Activated CD8-positive, alpha-beta memory T cell treated with anti-CD3 and anti-CD28 coated beads, Interleukin-2, amount 50 U/mL, for 4 hours (primary cell): ENCODE data around the gene RIMBP2.
A peak's percentile ranks its signal among the peaks of the same experiment; 100 is the strongest.
"Not testable (repeated sequence)": the region's sequence is repeated elsewhere in the genome, so short reads cannot be mapped to it uniquely, and the experiment has no call there.

Source experiments
- DNase-seq: peaks from one replicate; pipeline ENCODE4 v3.0.0-alpha.2; 2020

The RIMBP2 gene, protein sequence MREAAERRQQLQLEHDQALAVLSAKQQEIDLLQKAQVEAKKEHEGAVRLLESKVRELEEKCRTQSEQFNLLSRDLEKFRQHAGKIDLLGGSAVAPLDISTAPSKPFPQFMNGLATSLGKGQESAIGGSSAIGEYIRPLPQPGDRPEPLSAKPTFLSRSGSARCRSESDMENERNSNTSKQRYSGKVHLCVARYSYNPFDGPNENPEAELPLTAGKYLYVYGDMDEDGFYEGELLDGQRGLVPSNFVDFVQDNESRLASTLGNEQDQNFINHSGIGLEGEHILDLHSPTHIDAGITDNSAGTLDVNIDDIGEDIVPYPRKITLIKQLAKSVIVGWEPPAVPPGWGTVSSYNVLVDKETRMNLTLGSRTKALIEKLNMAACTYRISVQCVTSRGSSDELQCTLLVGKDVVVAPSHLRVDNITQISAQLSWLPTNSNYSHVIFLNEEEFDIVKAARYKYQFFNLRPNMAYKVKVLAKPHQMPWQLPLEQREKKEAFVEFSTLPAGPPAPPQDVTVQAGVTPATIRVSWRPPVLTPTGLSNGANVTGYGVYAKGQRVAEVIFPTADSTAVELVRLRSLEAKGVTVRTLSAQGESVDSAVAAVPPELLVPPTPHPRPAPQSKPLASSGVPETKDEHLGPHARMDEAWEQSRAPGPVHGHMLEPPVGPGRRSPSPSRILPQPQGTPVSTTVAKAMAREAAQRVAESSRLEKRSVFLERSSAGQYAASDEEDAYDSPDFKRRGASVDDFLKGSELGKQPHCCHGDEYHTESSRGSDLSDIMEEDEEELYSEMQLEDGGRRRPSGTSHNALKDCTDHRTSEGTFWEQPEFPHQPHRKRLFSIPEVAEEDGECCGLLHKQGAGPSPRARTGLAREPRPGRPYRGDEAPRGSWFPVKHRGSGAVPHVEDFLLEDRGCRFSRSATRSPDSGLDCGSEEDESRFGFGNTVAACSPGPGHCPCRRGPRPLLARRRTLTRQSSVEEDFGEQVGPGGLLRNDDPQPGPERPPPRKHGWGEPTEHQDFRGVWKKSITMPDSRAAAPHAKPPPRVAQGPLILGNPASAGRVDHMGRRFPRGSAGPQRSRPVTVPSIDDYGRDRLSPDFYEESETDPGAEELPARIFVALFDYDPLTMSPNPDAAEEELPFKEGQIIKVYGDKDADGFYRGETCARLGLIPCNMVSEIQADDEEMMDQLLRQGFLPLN (N-terminal part only)

DNA sequence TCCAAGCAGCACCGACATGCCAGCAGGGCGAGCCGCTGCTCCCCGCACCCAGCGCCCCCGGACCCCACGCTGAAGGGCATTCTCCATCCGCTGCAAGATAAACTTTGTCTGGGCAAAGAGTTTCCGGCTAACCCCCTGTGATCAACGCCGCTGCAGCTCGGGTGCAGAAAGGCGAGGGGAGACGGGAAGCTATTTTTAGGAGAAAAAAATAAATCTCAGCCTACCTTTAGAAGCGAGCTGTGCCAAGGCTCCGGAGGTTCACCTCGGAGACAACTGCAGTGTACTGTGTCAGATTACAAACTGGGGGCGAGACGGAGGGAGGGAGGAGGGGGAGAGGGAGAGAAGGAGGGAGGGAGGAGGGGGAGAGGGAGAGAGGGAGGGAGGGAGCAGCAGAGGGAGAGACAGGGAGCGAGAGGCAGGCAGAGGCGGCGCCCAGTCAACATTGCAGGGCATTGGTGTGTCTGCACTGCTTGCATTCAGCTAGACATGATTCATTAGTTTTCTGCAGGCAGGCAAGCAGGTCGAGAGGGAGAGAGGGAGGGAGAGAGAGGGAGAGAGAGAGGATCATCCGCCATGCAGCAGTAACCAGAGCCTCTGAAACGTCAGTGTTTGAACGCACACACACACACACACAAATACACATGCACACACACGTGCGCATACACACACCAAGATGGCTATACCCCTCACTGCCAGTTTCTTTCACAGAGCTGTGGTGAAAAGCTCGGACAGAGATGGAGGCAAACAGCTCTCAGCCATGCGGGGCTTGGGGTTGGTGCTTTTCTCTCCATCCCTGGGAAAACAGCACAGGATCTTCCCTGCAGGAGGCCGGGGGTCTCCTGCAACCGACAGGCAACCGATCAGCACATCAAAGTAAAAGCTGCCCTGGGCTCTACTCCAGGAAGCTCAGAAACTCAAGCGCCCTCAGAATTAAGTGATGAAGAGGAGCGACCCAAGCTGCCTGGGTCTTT lies at the start of gene RIMBP2:
TSS of gene RIMBP2 (minus strand) at position 302 of the 971 bp plus-strand sequence. CDS start 237,286 bp downstream, outside the sequence.
- no peak for DNase-seq

DNA sequence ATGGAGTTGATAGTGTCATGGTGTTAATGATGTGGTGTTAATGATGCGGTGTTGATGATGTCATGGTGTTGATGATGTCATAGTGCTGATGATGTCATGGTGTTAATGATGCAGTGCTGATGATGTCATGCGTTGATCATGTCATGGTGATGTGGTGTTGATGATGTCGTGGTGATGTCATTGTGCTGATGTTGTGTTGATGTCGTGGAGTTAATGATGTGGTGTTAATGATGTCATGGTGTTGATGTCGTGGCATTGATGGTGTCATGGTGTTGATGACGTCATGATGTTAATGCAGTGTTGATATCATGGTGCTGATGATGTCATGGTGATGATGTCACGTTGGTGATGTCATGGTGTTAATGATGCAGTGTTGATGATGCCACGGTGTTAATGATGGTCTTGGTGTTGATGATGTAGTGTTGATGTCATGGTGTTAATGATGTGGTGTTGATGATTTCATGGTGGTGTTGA lies 49.1 kb upstream of the RIMBP2 start:
- no peak for DNase-seq

DNA sequence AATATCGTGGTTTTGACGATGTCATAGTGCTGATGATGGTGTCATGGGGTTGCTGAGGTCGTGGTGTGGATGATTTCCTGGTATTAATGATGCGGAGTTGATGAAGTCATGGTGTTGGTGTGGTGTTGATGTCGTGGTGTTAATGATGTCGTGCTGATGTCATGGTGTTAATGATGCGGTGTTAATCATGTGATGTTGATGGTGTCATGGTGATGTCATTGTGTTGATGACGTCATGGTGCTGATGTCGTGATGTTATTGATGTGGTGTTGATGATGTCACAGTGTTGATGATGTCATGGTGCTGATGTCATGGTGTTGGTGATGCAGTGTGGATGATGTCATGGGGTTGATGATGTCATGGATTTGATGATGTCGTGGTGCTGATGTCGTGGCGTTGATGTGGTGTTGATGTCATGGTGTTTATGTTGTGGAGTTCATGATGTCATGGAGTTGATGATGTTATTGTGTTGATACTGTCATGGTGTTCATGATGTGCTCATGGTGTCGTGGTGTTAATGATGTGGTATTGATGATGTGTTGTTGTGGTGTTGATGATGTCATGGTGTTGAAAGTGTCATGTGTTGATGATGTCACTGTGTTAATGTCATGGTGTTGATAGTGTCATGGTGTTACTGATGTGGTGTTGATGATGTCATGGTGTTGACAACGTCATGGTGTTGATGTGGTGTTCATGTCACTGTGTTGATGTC lies 48.5 kb upstream of the RIMBP2 start:
- no peak for DNase-seq

DNA sequence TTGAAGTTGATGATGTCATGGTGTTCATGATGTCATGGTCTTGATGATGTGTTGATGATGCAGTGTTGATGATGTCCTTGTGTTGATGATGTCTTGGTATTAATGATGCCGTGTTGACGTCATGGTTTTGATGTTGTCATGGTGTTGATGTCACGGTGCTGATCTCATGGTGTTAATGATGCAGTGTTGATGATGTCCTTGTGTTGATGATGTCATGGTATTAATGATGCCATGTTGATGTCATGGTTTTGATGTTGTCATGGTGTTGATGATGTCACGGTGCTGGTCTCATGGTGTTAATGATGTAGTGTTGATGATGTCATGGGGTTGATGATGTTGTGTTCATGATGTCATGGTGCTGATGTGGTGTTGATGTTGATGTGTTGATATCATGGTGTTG lies 48.0 kb upstream of the RIMBP2 start:
- no peak for DNase-seq

DNA sequence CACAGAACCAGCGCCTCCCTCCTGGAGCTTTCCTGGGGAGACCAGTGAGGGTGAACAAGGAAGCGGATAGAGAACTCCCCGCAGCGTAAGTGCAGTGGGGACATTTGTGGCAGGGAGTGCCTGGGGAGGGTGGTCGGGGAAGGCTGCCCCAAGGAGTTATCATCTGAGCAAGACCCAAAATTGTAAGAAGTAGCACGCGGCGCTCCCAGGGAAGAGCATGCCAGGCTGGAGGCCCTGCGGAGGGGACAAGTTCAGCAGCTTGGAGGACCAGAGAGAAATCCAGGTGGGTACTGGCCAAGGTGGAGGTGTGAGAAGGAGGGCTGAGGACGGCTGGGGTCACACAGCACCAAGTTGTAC lies 46.2 kb upstream of the RIMBP2 start:
- no peak for DNase-seq

DNA sequence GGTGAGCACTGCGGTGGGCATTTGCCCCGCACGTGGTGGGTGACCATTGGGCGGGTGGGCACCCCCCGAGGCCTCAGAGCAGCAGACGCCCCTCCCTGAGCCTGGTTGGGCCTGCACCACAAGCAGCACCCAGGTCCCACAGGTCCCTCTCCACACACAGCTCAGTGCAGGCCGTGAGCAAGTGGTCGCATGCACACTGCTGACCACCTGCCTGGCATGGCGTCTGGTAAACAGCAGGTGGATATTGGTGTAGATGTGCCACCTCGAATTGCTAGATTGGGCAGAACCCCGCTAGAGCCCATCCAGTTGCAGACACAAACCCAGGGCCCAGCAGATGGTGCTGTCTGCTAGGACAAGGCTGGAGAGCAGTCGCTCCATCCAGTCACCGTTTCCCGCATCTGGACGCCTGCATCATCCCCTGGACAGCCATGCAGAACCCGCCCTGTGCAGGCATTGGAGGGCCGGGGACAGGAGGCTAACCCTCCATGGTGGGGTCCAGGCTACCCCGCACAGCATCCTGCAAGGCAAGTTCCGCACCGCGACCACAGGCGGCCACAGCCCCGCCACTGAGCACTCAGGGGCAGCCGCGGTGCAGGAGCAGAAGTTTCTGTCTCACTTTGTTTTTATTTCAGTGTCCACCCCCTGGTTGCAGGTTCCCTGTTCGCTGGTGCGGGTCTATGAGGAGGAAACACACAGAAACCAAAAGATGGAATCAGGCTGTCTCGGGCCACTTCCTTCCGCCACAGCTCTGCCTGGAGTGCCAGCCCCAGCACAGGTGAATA lies 45.6 kb upstream of the RIMBP2 start:
- DNase-seq: peak; percentile 64

DNA sequence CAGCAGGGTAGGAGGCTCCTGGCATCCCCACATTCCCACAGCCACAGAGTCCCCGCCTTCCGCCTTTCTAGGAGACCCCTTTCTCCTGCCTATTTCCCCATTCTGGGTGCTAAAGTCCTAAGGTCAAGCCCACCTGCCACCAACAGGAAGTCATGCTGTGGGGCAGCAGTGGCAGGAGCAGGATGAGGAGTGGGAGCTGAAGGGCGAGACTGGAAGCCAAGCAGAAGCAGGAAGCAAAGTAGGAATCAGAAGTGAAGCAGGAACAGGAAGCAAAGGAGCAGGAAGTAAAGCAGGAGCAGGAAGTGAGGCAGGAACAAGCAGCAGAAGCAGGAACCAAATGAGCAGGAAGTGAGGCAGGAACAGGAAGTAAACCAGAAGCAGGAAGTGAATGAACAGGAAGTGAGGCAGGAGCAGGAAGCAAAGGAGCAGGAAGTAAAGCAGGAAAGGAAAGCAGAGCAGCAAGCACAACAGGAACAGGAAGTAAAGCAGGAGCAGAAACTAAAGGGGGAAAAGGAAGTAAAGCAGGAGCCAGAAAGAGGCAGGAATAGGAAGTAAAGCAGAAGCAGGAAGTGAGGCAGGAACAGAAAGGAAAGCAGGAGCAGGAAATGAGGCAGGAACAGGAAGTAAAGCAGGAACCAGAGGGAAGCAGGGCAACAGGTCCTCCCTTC lies 38.3 kb upstream of the RIMBP2 start:
- DNase-seq: no peak

DNA sequence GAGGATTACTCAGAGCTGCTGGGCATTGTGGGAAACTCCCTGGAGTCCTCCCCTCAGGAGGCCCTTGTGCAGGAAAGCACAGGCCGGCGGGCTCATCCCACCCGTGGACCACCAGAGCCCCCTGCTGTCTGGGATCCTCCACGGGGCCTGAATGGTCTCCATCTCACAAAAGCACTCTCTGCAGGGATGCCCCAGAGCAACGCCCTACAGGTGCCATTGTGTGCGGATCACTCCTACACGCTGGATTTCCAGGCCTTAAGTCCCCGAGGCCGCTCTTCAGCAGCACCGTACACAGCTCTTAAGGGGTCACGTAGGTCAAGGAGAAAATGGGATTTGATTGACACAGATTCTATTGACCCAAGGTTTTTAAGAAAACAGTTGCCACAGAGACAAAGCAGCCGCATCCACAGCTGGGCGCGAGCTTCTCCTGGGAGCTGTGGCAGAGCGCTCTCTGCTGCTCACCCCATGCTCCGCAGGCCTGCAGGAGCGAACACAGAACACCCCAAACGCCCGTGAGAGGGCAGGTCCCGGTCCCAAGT lies 36.7 kb upstream of the RIMBP2 start:
- no peak for DNase-seq

DNA sequence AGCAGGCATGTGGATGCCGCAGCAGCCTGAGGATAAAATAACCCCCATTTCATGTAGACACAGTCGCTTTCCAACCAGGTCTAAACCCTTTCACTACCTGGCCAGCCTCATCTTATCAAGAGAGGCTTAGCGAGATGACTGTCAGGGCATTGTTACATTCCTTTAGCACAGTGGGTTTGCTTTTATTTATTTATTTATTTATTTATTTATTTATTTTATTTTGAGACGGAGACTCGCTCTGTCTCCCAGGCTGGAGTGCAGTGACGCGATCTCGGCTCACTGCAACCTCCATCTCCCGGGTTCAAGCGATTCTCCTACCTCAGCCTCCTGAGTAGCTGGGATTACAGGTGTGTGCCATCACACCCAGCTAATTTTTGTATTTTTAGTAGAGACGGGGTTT lies 35.9 kb upstream of the RIMBP2 start:
- not testable (repeated sequence) for DNase-seq

DNA sequence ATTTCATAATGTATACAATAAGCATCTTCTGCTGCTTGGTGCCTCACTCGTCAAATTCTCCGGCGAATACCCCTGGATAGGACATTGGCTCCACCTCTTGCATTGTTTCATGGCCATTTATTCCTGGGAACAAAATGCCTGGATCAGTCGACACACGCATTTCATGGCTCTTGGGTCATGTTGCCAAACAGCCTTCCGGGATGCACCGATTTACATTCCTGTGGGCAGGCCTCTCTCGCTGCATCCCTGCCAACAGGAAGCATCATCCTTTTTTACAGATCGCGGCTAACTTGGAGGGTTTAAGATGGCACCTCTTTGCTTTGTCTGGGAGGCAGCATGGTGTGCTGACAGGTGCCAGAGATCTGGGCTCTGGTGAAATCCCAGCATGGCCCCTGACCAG lies 32.7 kb upstream of the RIMBP2 start:
- DNase-seq: no peak

DNA sequence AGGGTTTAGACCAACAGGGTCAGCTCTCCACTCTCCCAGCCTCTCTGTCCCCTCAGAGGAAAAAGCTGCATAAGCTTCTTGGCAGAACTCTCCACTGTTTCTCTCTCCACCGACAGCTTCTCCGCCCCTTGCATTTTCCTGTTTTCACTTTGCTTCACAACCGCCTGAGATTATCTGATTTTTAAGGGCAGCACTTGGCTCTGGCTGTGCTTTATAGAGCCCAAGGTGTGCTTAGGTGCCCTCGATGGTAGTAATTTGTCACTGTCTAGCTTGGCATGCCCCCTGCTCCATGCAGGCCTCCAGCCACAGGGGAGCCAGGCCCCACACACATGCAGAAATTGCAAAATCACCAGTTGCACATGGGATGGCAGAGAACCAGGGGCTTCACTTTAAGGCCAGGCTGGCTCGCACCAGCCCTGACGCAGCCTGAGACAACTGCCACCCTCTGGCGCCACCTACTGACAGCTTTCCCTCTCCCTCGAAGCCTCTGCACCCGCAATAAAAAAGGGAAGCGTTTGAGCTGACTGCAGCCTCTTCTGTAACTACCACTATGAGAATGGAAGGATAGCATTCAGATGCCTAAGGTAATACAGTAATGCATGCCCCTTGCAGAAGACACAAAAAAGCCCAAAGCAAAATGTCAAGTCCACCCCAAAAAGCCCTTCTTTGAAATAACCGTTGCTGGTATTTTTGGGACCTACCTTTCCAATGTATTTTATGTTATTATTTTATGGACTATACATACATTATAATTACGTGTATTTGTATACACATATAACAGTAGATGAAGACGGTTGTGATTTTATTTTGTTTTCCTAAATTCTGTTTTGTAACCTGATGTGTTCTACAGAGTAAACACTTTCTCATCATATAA lies 32.0 kb upstream of the RIMBP2 start:
- DNase-seq: peak; percentile 67

DNA sequence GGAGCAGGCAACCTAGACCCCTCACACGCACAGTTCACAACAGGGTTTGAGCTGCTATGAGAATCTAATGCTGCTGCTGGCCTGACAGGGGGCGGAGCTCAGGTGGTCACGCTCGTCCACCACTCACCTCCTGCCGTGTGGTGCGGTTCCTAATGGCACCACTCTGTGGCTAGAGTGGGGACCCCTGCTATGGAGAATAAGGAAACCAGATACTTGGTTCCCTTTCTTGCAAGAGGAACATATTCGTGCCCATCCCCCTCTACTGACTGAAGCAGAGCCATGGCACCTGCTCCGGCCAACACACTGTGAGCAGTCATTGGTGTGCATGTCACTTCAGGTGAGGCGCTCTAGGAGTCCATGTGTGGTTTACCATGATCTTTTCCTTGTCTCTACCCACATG lies 30.4 kb upstream of the RIMBP2 start:
- DNase-seq: no peak

DNA sequence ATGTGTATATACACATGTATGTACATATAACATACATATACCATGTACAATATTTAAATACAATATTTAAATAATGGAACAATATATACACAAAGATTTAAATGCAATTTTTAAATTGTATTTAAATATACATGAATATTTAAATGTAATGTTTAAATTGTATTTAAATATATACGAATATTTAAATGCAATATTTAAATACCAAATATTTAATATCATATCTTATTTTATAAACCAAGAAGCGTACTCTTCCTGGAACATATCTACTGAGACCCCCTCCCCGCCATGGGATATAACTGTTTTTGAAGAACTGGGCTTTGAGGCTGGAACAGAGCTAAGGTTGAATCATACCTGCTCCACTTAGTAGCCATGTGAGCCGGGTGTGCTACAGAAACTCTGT lies 29.8 kb upstream of the RIMBP2 start:
- DNase-seq: no peak

DNA sequence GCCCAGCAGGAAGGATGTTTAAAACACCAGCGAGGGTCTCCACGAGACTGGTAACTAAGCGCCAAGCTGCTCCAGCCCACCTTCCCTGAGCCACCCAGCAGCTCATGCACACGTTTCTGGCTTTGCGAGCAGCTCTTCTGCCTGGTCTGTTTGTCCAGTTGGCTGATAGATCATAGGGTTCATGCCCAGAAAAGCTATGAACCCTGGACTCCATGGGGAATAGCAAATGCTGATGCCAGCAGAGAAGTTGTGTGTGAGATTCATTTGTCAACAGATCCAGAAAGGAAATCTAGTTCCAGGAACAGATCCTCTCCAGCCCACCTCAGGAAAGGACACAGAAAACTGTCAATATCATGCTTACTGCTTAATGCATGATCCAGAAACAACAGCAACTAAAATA lies 28.2 kb upstream of the RIMBP2 start:
- no peak for DNase-seq

DNA sequence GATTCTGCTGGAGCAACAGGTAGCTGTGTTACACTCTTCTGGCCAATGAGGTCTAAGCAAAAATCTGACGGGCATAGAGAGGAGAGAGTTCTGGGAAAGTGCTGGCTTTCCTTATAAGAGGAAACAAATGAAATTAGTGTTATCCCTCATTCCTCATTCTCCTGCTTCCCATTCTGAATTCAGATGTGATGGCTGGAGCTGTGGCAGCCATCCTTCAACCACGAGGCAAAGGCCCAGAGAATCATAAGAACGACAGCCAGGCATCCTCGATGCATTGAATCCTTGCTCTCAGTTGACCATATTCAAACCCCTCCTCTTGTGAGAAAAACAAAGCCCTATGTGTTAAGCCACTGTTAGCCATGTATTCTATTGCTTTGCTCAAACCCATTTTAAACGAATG lies 27.5 kb upstream of the RIMBP2 start:
- DNase-seq: no peak

DNA sequence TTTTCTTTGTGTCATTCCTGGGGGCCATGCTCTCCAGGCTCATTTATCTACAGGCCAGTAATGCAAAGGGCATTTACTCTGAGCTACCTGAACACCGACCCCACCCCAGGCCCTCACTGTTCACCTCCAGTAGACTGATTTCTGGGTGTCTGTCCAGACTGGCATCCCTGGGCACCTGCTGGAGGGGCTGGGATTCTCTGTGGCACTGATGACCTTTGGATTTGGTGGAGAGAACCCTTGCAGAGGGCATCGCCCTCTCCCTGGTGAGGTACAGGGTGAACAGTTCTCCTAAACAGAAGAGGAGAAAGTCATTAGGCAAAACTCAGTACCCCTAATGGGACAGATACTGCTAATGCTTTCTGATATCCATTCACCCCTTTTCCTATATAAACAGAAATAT lies 27.1 kb upstream of the RIMBP2 start:
- DNase-seq: no peak

DNA sequence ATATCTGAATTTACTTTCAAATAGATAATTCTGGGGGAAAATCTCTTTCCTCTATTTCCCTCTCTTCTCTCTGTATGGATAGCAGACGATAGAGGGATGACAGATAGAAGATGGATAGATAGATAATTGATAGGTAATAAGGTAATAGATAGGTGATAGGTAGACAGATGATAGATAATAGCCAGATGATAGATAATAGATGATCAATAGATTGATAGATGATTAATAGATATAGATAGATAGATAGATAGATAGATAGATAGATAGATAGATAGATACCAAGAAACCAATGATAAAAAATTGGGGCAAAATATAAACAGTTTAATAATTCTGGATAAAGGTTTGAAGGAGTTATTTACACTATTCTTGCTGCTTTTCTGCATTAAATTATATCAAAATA lies 26.6 kb upstream of the RIMBP2 start:
- no peak for DNase-seq

DNA sequence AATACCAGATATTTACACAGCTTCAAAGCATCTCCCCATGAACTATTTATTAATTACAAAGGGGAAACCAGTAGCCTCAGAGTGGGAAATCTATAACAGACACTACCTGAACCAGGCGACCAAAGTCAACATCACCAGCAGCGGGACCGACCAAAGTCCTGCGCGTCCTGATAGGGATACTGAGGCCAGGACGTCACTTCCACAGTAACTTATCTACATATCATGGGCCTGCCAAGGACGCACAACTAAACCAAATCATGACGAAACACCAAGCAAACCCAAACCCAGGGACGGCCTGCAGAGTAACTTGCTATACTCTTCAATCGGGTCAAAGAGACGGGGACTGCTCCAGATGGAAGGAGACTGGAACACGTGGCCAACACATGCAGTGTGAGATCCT lies 26.0 kb upstream of the RIMBP2 start:
- no peak for DNase-seq

DNA sequence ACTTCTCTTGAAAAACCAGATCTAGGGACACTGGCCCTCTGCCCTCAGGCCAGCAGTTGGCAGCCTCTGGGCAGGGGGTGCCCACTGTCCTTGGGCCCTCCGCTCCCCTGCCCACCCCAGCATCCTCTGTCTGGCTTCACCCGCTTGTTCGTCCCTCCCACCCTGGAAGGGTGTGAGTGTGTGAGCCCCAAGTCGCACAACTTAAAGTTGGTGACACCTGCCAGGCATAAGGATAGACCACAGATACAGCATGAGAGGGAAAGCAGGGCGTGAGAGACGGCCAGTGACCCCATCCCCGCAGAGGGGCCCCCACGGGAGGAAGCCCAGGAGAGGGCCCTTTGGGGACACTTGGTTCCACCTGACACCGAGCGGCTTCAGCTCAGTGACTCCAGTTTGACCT lies 23.5 kb upstream of the RIMBP2 start:
- no peak for DNase-seq
